OCI-LY3 (cell line): ENCODE data around the gene RCOR2.

Experiments
- EZH2phosphoT487 ChIP-seq: fragments of 200-600 bp; shearing (Covaris generic); IDR thresholded peaks from 2 replicates; pipeline ENCODE4 v1.6.1; 2018; ENCODE audit warnings: antibody characterized with exemption, mixed run types, low read depth
- TF ChIP-seq, protein P1 (sequence below): fragments of 200-600, 300-600 bp; sonication (generic); IDR thresholded peaks from 2 replicates; pipeline ENCODE4 v1.5.1; 2014; ENCODE audit warnings: antibody characterized with exemption, low read length, low read depth

DNA sequence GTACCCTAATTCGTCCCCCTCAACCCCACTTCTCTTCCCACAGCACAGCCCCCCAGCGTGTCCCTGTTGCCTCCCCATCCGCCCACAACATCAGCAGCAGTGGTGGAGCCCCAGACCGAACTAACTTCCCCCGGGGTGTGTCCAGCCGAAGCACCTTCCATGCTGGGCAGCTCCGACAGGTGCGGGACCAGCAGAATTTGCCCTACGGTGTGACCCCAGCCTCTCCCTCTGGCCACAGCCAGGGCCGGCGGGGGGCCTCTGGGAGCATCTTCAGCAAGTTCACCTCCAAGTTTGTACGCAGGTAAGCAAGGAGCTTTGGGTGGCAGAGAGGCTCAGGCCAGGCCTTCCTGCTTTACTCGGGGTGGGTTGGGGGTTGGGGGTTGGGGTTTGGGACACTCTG is 12.2 kb downstream of the RCOR2 start:
- TF ChIP-seq, protein P1, sequence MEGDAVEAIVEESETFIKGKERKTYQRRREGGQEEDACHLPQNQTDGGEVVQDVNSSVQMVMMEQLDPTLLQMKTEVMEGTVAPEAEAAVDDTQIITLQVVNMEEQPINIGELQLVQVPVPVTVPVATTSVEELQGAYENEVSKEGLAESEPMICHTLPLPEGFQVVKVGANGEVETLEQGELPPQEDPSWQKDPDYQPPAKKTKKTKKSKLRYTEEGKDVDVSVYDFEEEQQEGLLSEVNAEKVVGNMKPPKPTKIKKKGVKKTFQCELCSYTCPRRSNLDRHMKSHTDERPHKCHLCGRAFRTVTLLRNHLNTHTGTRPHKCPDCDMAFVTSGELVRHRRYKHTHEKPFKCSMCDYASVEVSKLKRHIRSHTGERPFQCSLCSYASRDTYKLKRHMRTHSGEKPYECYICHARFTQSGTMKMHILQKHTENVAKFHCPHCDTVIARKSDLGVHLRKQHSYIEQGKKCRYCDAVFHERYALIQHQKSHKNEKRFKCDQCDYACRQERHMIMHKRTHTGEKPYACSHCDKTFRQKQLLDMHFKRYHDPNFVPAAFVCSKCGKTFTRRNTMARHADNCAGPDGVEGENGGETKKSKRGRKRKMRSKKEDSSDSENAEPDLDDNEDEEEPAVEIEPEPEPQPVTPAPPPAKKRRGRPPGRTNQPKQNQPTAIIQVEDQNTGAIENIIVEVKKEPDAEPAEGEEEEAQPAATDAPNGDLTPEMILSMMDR = no peak
- TF ChIP-seq EZH2phosphoT487 = no peak
